Endothelial cell (in vitro differentiated cells): Measurements from ENCODE around the gene STIM1. TPM values are rescaled to one million over a fixed set of nuclear protein-coding genes. Genes with fewer than 3 reads are reported as not detected.

ENCODE experiments used
- DNase-seq: peaks from one replicate; pipeline ENCODE4 v3.0.0; 2021; ENCODE audit warnings: low spot score
- H3K27ac Mint-ChIP-seq: one replicate; pipeline ENCODE4 v1.8.0; 2021; ENCODE audit warnings: mixed read lengths, inconsistent platforms; ENCODE audit not compliant: unreplicated experiment
- H3K27me3 Mint-ChIP-seq: one replicate; pipeline ENCODE4 v1.8.0; 2021; ENCODE audit warnings: mild to moderate bottlenecking, moderate library complexity, mixed read lengths, inconsistent platforms; ENCODE audit not compliant: unreplicated experiment
- H3K36me3 Mint-ChIP-seq: one replicate; pipeline ENCODE4 v1.8.0; 2021; ENCODE audit warnings: mild to moderate bottlenecking, low read depth, mixed read lengths, inconsistent platforms; ENCODE audit not compliant: unreplicated experiment
- H3K4me1 Mint-ChIP-seq: one replicate; pipeline ENCODE4 v1.8.0; 2021; ENCODE audit warnings: mild to moderate bottlenecking, mixed read lengths, inconsistent platforms; ENCODE audit not compliant: unreplicated experiment
- H3K4me3 Mint-ChIP-seq: one replicate; pipeline ENCODE4 v1.8.0; 2021; ENCODE audit warnings: mild to moderate bottlenecking, mixed read lengths, inconsistent platforms; ENCODE audit not compliant: unreplicated experiment
- H3K9me3 Mint-ChIP-seq: one replicate; pipeline ENCODE4 v1.8.0; 2021; ENCODE audit warnings: mixed read lengths, inconsistent platforms; ENCODE audit not compliant: unreplicated experiment
- CTCF ChIP-seq: fragments of 200-600 bp; sonication (generic); IDR thresholded peaks from one replicate; pipeline ENCODE4 v1.5.0; 2021; ENCODE audit warnings: antibody characterized with exemption; ENCODE audit not compliant: unreplicated experiment
- total RNA-seq: library from RNA; stranded (reverse); fragmentation: NEBNext Ultra II Directional; extraction: Animal tissue kit (Norgen Biotek cat#: 25700); gene quantifications from one replicate; pipeline ENCODE4 v1.2.1, GENCODE V29; 2021; ENCODE audit not compliant: unreplicated experiment

STIM1 gene
- total RNA-seq, 1 donor from 2014 or later = 35.9 TPM

GRCh38 chr11:3877364-3878257, 22.1 kb downstream of the STIM1 start:
- Mint-ChIP-seq H3K27ac (no peak overlapping the region), H3K9me3 (no peaks in the 10 kb centered on the region), H3K27me3 (peaks cover 3% of the 10 kb centered on the region), H3K36me3 (no peaks in the 10 kb centered on the region), H3K4me1 (peaks cover 25% of the 10 kb centered on the region), H3K4me3 (no peak overlapping the region)
- TF ChIP-seq CTCF = no peak
- DNase-seq = no peak

- no peak overlapping the region for H3K27ac Mint-ChIP-seq
Measured at GRCh38 chr11:3878258-3878584, 22.8 kb downstream of the STIM1 start.

DNA sequence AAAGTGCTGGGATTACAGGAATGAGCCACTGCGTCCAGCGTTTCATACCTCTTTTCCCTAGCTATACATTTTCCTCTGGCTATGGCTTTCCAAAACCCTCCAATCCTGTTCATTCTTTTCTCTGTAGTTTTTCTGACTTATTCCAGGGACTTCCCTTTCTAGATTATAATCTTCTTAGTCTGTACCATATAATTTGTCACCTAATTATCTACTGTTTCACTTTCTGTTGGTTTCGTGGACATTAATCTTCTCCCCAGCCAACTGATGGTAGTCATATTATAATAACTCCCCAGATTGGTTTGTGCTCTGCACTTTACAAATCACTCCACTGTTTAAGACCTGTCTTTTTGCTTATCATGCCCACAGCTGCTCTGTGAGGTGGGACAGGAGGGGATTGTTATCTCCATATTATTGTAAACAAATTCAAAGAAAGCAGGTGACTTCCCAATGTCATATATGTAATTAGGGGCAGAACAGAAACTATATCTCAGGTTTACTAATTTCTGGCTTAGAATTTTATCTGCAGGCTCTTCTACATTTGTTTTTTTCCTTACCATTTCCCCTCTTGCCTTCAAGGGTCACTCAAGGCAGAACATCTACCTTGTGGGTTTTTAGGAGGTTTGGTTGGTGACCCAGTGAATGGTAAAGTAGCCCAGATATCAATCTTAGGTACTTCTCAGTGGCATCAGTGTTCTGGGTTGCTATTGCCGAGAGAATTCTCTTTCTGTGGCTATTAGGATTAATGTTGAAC, 23.9 kb downstream of the STIM1 start:
- Mint-ChIP-seq H3K27ac (peak overlapping the region; percentile 50), H3K36me3 (no peaks in the 10 kb centered on the region), H3K4me1 (peaks cover 29% of the 10 kb centered on the region), H3K27me3 (peaks cover 3% of the 10 kb centered on the region), H3K9me3 (no peaks in the 10 kb centered on the region), H3K4me3 (no peak overlapping the region)
- TF ChIP-seq CTCF = no peak
- no peak for DNase-seq

More at GRCh38 chr11:3878258-3878584, 22.8 kb downstream of the STIM1 start:
- peaks cover 25% of the 10 kb centered on the region for H3K4me1 Mint-ChIP-seq
- no peak for DNase-seq
- no peaks in the 10 kb centered on the region for H3K36me3 Mint-ChIP-seq
- H3K4me3 Mint-ChIP-seq = no peak overlapping the region
- H3K27me3 Mint-ChIP-seq = peaks cover 3% of the 10 kb centered on the region
- H3K9me3 Mint-ChIP-seq = no peaks in the 10 kb centered on the region
- no peak for TF ChIP-seq CTCF

GRCh38 chr11:3879967-3880542, 24.6 kb downstream of the STIM1 start:
- Mint-ChIP-seq H3K9me3 (no peaks in the 10 kb centered on the region), H3K27me3 (peaks cover 3% of the 10 kb centered on the region), H3K27ac (peak overlapping the region; percentile 79), H3K4me1 (peaks cover 29% of the 10 kb centered on the region), H3K36me3 (no peaks in the 10 kb centered on the region), H3K4me3 (no peak overlapping the region)
- TF ChIP-seq CTCF = no peak
- DNase-seq = no peak
